CD14-positive monocyte (primary cell): Measurements from ENCODE around the gene CAMK2N2. TPM values are rescaled to one million over a fixed set of nuclear protein-coding genes. Genes with fewer than 3 reads are reported as not detected.
A peak's percentile ranks its signal among the peaks of the same experiment; 100 is the strongest.

Experiments
- DNase-seq, 3 donors: peaks; one replicate each; pipeline ENCODE4 v3.0.0-alpha.2; 2011 to 2022
- H2AFZ ChIP-seq: 2 replicates; pipeline ENCODE4 v1.6.0; 2012; ENCODE audit warnings: mild to moderate bottlenecking, low read depth, low read length, inconsistent platforms; ENCODE audit not compliant: insufficient read depth, poor library complexity, severe bottlenecking
- H3K27ac ChIP-seq, 2 donors: 1 replicate in 1 of 2; 2 replicates in 1 of 2; pipeline ENCODE4 v1.5.1; 2012 to 2013; ENCODE audit warnings: low read length in 2 of 2, control low read depth in 1 of 2, inconsistent platforms in 1 of 2, low read depth in 1 of 2, mild to moderate bottlenecking in 1 of 2
- H3K27me3 ChIP-seq, 2 donors: one replicate each; pipeline versions ENCODE4 v1.6.0 to v1.6.1; 2011 to 2013; ENCODE audit warnings: low read length in 2 of 2; ENCODE audit not compliant: control insufficient read depth in 2 of 2, insufficient read depth in 2 of 2
- H3K36me3 ChIP-seq, 2 donors: replicated peaks in 1 of 2; 1 replicate in 1 of 2; 2 replicates in 1 of 2; pipeline versions ENCODE4 v1.5.1 to v1.6.1; 2012 to 2013; ENCODE audit warnings: low read length in 2 of 2, control low read depth in 1 of 2, inconsistent platforms in 1 of 2, mild to moderate bottlenecking in 1 of 2; ENCODE audit not compliant: insufficient read depth in 2 of 2, control insufficient read depth in 1 of 2
- H3K4me1 ChIP-seq, 2 donors: 1 replicate in 1 of 2; 2 replicates in 1 of 2; pipeline versions ENCODE4 v1.5.1 to v1.6.1; 2012 to 2013; ENCODE audit warnings: low read length in 2 of 2, control low read depth in 1 of 2, inconsistent platforms in 1 of 2, mild to moderate bottlenecking in 1 of 2, moderate library complexity in 1 of 2; ENCODE audit not compliant: insufficient read depth in 2 of 2, control insufficient read depth in 1 of 2
- H3K4me2 ChIP-seq: replicated peaks from 2 replicates; pipeline ENCODE3; 2012; ENCODE audit warnings: low read length, moderate library complexity, mild to moderate bottlenecking; ENCODE audit not compliant: poor library complexity, severe bottlenecking; ENCODE audit errors: extremely low read depth
- H3K4me3 ChIP-seq, 3 experiments: fragments of 200-600 bp in 1 of 3; sonication (generic) in 1 of 3; replicated peaks in 1 of 3; 1 replicate in 2 of 3; 2 replicates in 1 of 3; pipeline ENCODE4 v1.5.1; 2011 to 2013; ENCODE audit warnings: low read length in 3 of 3, mild to moderate bottlenecking in 3 of 3, control low read depth in 2 of 3, low read depth in 2 of 3, inconsistent platforms in 1 of 3, moderate library complexity in 1 of 3
- H3K79me2 ChIP-seq: 2 replicates; pipeline ENCODE4 v1.6.0; 2012; ENCODE audit warnings: mild to moderate bottlenecking, control low read depth, inconsistent platforms, low read length, moderate library complexity; ENCODE audit not compliant: insufficient read depth
- H3K9ac ChIP-seq: 2 replicates; pipeline ENCODE4 v1.6.0; 2017; ENCODE audit warnings: low read length, mild to moderate bottlenecking; ENCODE audit not compliant: insufficient read depth, poor library complexity, severe bottlenecking
- H3K9me3 ChIP-seq, 2 donors: replicated peaks in 1 of 2; 1 replicate in 1 of 2; 2 replicates in 1 of 2; pipeline versions ENCODE4 v1.5.1 to v1.6.1; 2012 to 2013; ENCODE audit warnings: low read length in 2 of 2, control low read depth in 1 of 2; ENCODE audit not compliant: control insufficient read depth in 1 of 2, insufficient read depth in 1 of 2
- H4K20me1 ChIP-seq: 2 replicates; pipeline ENCODE4 v1.6.0; 2012; ENCODE audit warnings: mild to moderate bottlenecking, low read length, control low read depth, moderate library complexity; ENCODE audit not compliant: insufficient read depth
- H3K27ac Mint-ChIP-seq, 7 donors: one replicate each; pipeline ENCODE4 v1.8.0; 2020; ENCODE audit warnings: mild to moderate bottlenecking in 7 of 7, mixed read lengths in 7 of 7, moderate library complexity in 6 of 7, inconsistent platforms in 2 of 7
- H3K27me3 Mint-ChIP-seq, 3 donors: one replicate each; pipeline ENCODE4 v1.8.0; 2021 to 2022; ENCODE audit warnings: low read depth in 3 of 3, mild to moderate bottlenecking in 3 of 3, mixed read lengths in 3 of 3, moderate library complexity in 3 of 3, inconsistent platforms in 1 of 3
- H3K36me3 Mint-ChIP-seq, 2 donors: one replicate each; pipeline ENCODE4 v1.8.0; 2020; ENCODE audit warnings: mixed read lengths in 2 of 2, inconsistent platforms in 1 of 2, mild to moderate bottlenecking in 1 of 2
- H3K4me1 Mint-ChIP-seq: one replicate; pipeline ENCODE4 v1.8.0; 2020; ENCODE audit warnings: mild to moderate bottlenecking, mixed read lengths
- H3K4me3 Mint-ChIP-seq, 2 donors: one replicate each; pipeline ENCODE4 v1.8.0; 2020; ENCODE audit warnings: mild to moderate bottlenecking in 2 of 2, mixed read lengths in 2 of 2, moderate library complexity in 1 of 2
- H3K9me3 Mint-ChIP-seq, 7 donors: one replicate each; pipeline ENCODE4 v1.8.0; 2020 to 2022; ENCODE audit warnings: mixed read lengths in 7 of 7, mild to moderate bottlenecking in 6 of 7, moderate library complexity in 6 of 7, inconsistent platforms in 2 of 7
- WGBS: methylation state at CpG from one replicate; pipeline ENCODE4 v1.1.5; 2013; ENCODE audit warnings: missing lambda C conversion rate; ENCODE audit not compliant: insufficient coverage; 5-methylcytosine and 5-hydroxymethylcytosine counted together
- intact Hi-C, 2 donors: fragments of 100-400 bp; cut with micrococcal nuclease; formaldehyde crosslinking; loops; one replicate each; pipeline versions ENCODE4 v1.15.0 to v1.15.1; 2023
- polyA plus RNA-seq, 3 donors: library from polyadenylated mRNA; depleted of rRNA in 1 of 3; unstranded in 2 of 3; stranded (reverse) in 1 of 3; fragments of 300-500 nt in 2 of 3; fragments of >200 nt in 1 of 3; fragmentation: Illumina TruSeq in 2 of 3; gene quantifications; 1 replicate in 2 of 3; 2 replicates in 1 of 3; pipeline ENCODE4 v1.2.3, GENCODE V29; 2012 to 2021
- TF ChIP-seq, protein P1 (sequence below): fragments of 200-600 bp; IDR thresholded peaks from one replicate; pipeline ENCODE4 v1.8.0; 2022; ENCODE audit warnings: antibody characterized with exemption, mild to moderate bottlenecking

CAMK2N2 gene
- polyA plus RNA-seq, 3 donors, result not detected

DNA sequence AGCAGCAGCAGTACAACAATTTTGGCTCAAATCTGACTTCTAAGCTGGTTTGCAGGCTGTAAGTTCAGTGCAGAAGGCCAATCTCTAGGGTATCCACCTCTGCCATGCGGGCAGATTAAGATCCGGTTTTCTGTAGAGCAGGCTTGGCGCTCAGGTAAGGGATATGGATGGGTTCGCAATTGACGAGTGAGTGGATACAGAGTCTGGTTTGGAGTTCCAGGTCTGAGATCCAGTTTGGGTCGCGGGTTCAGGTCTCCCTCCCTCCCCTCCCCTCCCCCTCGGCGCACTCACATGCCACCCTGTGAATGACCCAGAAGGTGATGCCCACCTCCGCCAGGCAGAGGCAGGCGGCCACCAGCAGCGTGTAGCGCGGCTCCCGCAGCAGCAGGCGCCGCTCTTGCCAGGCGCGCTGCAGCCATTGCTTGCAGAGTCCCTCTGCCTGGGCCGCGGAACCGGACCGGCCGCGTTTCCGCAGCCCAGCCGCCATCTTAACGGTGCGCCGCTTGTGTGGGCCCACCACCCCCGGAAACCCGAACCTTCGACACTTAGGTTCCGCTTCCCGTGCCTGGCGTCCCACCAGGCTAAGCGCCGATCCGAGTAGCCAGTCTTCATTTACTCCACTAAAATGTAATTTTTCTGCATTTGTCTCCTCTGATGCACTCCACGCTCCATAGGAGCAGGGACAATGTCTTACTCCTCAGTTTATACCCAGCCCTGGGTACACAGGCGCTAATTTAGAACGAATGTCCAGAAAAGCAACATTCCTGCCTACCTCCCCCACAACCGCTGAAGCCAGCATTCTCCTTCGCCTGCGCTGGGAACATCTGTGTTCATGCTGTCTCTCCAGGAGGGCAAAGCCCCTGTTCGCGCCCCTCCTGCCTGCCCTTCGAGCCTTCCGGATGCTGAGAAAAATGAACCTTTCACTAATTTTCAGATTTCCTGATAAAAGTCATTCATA, 12.6 kb downstream of the CAMK2N2 start, which contains the start of gene ALG3:
ALG3 (minus strand) TSS at position 509 of the 958 bp plus-strand sequence; CDS start at position 487, 22 bp downstream.
- Histone ChIP-seq H2AFZ (peak within 1 kb of the TSS; percentile 100), H3K9me3 (no peaks in the 10 kb centered on the region), H3K9ac (peak within 1 kb of the TSS; percentile 78), H3K79me2 (peaks cover 14% of the 10 kb centered on the region), H3K36me3 (peaks cover 20 to 24% of the 10 kb centered on the region in 2 donors), H3K4me3 (peak within 1 kb of the TSS; percentile 85 to 88 (median 87)), H3K4me1 (peaks cover 15 to 24% of the 10 kb centered on the region in 2 donors), H3K27me3 (no peaks in the 10 kb centered on the region), H4K20me1 (no peaks in the 10 kb centered on the region), H3K27ac (peak within 1 kb of the TSS; percentile 79 to 87), H3K4me2 (peak within 1 kb of the TSS; percentile 93)
- peaks cover 22 to 24% of the 10 kb centered on the region in 2 donors for H3K36me3 Mint-ChIP-seq
- H3K27ac Mint-ChIP-seq, result peak within 1 kb of the TSS; percentile 96 to 98 (median 97)
- under 1% methylated on average over 38 of the region's 49 CpGs for WGBS
- peak; percentile 84 to 91 (median 91) for DNase-seq
- TF ChIP-seq, protein P1, sequence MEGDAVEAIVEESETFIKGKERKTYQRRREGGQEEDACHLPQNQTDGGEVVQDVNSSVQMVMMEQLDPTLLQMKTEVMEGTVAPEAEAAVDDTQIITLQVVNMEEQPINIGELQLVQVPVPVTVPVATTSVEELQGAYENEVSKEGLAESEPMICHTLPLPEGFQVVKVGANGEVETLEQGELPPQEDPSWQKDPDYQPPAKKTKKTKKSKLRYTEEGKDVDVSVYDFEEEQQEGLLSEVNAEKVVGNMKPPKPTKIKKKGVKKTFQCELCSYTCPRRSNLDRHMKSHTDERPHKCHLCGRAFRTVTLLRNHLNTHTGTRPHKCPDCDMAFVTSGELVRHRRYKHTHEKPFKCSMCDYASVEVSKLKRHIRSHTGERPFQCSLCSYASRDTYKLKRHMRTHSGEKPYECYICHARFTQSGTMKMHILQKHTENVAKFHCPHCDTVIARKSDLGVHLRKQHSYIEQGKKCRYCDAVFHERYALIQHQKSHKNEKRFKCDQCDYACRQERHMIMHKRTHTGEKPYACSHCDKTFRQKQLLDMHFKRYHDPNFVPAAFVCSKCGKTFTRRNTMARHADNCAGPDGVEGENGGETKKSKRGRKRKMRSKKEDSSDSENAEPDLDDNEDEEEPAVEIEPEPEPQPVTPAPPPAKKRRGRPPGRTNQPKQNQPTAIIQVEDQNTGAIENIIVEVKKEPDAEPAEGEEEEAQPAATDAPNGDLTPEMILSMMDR, result no peak
- peaks cover 0 to 3% (median under 1%) of the 10 kb centered on the region in 3 donors for H3K27me3 Mint-ChIP-seq
- peaks cover 11% of the 10 kb centered on the region for H3K4me1 Mint-ChIP-seq
- intact Hi-C loops, result loop anchor here (2.0 to 5.0 kb wide), 4 partner anchors 49 to 74 kb away; partner anchors contain the start of genes ABCF3 (in 2 of the 2), AP2M1 (in 1 of the 2), EIF4G1 (in 1 of the 2) and PSMD2 (in 1 of the 2)
- peak within 1 kb of the TSS; percentile 88 to 90 for H3K4me3 Mint-ChIP-seq
- H3K9me3 Mint-ChIP-seq, result no peaks in the 10 kb centered on the region

DNA sequence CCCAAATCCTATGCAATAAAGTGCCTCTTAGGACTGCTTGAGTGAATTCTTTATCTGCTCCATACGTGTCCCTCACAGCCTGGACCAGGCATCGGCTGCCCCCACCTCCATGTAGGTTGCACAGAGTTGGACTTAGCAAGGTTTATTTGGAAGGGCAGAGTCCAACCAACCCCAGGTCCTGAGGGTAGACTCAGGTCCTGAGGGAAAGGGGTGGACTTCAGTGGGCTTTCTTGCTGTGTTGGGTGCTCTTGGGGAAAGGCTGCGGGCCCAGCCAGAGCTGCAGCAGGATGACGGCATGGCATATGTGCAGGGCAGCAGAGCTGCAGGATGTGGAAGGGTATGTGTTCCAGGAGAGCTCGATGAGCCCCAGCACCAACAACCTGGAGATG, 19.1 kb downstream of the CAMK2N2 start:
- DNase-seq, result no peak
- H3K9me3 ChIP-seq, result no peaks in the 10 kb centered on the region
- no peak overlapping the region for H3K9ac ChIP-seq
- peak overlapping the region in 1 of 2 donors; percentile 24 for H3K4me3 Mint-ChIP-seq
- peaks cover 39 to 45% of the 10 kb centered on the region in 2 donors for H3K36me3 ChIP-seq
- peak overlapping the region in 1 of 7 donors; percentile 64 for H3K27ac Mint-ChIP-seq
- H3K4me3 ChIP-seq, result no peak overlapping the region
- H3K4me1 Mint-ChIP-seq, result no peaks in the 10 kb centered on the region
- H3K27me3 Mint-ChIP-seq, result peaks cover 3 to 6% (median 5%) of the 10 kb centered on the region in 3 donors
- no peaks in the 10 kb centered on the region for H3K79me2 ChIP-seq
- H3K27me3 ChIP-seq, result no peaks in the 10 kb centered on the region
- H3K36me3 Mint-ChIP-seq, result peaks cover 39 to 44% of the 10 kb centered on the region in 2 donors
- H3K4me2 ChIP-seq, result no peak overlapping the region
- no peaks in the 10 kb centered on the region for H3K9me3 Mint-ChIP-seq
- no peak overlapping the region for H3K27ac ChIP-seq
- intact Hi-C loops, result no loop called here
- H3K4me1 ChIP-seq, result no peaks in the 10 kb centered on the region
- H2AFZ ChIP-seq, result no peak overlapping the region
- WGBS, result 95% methylated on average over 4 of the region's 5 CpGs
- TF ChIP-seq, protein P1, result peak; percentile 3
- H4K20me1 ChIP-seq, result no peaks in the 10 kb centered on the region
